Measurements from ENCODE around the gene DAZ1.
"Not testable (repeated sequence)": the region's sequence is repeated elsewhere in the genome, so short reads cannot be mapped to it uniquely, and the experiment has no call there.

DAZ1 gene

GRCh38 chrY:23198908-23199307, at the start of gene DAZ1:
TSS of gene DAZ1 (minus strand) at chrY:23199008. CDS start at chrY:23198800, 208 bp downstream.
- DNase-seq (ENCODE audit: low read depth), result not testable (repeated sequence)

GRCh38 chrY:23219233-23219632, 20.4 kb upstream of the DAZ1 start, which contains the start of gene DAZ2:
TSS of gene DAZ2 (plus strand) at chrY:23219533. CDS start at chrY:23219741, 208 bp downstream.
- DNase-seq (ENCODE audit: low read depth), result not testable (repeated sequence)

GRCh38 chrY:23210681-23211080, 11.9 kb upstream of the DAZ1 start:
- DNase-seq (ENCODE audit: low read depth), result not testable (repeated sequence)

GRCh38 chrY:23209802-23210495, 11.1 kb upstream of the DAZ1 start:
- DNase-seq (ENCODE audit: low read depth), result not testable (repeated sequence)

- DNase-seq (ENCODE audit: low read depth), result not testable (repeated sequence)
Observed at GRCh38 chrY:23207455-23207854, 8.6 kb upstream of the DAZ1 start.
